ENCODE measurements around the gene SCRN3.
"Not testable (repeated sequence)": the region's sequence is repeated elsewhere in the genome, so short reads cannot be mapped to it uniquely, and the experiment has no call there.

Gene SCRN3

GRCh38 chr2:174395284-174395968 is at the start of gene SCRN3:
TSS of gene SCRN3 (plus strand) at chr2:174395730. CDS start at chr2:174398284, 2,554 bp downstream.
- DNase-seq (ENCODE audit: low read depth in 2 of 2), result peak; percentile 36 to 44

DNA sequence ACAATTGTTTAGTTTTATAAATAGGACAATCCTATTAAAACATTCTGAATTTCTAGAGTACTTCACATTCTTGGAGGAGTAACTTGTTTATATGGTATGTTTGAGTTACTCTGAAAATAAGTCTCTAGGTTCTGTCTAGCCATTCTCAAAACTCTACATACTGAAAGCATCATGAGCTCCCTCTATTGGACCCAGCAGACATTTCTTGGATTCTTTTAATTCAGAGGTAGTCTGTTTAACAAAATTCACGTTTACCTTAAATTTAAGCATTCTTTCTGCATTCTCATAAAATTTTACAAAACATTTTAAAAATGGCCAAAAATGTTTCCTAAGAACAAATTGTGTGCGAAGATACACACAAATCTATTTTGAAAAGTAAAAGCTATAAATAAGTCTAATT is 45.5 kb upstream of the SCRN3 start:
- DNase-seq (ENCODE audit: low read depth in 2 of 2), result no peak

DNA sequence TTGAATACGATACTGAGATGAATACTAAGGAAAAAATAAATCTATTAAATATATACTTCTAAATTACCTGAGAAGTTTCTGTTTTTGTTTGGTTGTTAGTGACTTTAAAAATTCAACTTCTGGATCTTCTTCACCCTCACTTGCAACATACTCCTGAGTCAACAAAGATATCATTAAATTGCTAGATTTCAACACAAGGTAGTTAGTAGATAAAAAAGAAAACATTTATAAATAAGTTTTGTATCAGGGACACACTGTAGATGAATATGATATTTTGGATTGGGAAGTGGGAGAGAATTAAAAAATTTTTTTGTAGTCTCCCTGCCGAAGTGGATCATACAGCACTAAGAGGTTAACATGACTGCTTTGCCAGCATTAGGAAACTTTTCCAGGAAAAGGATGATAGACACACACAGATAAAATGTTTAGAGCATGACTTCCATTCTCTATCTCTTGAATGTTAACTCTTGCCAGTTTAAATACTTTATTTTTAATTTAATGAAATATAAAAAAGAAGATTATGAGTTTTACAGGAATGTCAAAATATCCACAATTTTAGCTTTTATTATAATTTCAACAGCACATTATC is 44.8 kb upstream of the SCRN3 start:
- no peak for DNase-seq (ENCODE audit: low read depth in 2 of 2)

- DNase-seq (ENCODE audit: low read depth in 2 of 2), result no peak
Measured at GRCh38 chr2:174353004-174353403, 42.5 kb upstream of the SCRN3 start.

DNA sequence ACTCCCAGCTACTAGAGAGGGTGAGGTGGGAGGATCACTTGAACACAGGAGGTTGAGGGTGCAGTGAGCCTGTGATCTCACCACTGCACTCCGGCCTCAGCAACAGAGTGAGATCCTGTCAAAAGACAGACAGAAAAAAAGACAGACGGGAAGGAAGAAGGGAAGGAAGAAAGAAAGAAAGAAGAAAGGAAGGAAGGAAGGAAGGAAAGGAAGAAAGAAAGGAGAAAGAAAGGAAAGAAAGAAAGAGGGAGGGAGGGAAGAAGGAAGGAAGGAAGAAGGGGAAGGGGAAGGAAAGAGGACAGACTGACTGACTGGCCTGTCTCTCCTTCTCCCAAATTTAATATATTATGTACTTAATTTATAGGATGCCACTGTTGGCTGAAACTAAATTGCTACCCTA is 39.2 kb upstream of the SCRN3 start:
- no peak for DNase-seq (ENCODE audit: low read depth in 2 of 2)

- not testable (repeated sequence) for DNase-seq (ENCODE audit: low read depth in 2 of 2)
Measured at GRCh38 chr2:174359663-174360062, 35.9 kb upstream of the SCRN3 start.

DNA sequence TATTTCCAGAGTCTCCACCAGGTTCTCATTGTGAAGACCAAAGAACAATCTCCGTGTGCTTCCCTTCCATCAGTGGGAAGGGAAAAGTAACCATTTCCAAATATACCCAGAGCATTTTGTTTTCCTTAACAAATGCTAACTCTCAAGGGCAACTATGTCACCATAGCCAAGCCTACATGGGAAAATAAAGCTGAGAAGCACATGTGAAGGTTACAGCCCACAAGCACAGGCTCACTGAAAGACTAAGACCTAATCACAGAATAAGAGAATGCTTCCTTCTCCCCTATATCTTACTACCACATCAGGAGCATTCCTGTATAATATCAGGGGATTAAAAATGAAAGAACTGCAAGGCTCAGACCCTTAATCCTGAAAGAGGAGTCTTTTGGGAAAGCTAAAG is 32.6 kb upstream of the SCRN3 start:
- no peak for DNase-seq (ENCODE audit: low read depth in 2 of 2)

DNA sequence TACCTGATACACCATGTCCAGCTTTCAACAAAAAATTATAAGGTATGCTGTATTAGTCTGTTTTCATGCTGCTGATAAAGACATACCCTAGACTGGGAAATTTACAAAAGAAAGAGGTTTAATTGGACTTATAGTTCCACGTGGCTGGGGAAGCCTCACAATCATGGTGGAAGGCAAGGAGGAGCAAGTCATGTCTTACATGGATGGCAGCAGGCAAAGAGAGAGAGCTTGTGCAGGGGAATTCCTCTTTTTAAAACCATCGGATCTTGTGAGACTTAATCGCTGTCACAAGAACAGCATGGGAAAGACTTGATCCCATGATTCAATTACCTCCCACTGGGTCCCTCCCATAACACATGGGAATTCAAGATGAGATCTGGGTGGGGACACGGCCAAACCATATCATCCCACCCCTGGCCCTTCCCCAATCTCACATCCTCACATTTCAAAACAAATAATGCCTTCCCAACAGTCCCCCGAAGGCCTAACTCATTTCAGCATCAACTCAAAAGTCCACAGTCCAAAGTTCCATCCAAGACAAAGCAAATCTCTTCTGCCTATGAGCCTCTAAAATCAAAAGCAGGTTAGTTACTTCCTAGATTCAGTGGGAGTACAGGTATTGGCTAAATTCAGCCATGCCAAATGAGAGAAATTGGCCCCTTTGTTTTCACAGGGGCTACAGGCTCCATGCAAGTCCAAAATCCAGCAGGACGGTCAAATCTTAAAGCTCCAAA is 31.9 kb upstream of the SCRN3 start:
- DNase-seq (ENCODE audit: low read depth in 2 of 2), result not testable (repeated sequence)

DNA sequence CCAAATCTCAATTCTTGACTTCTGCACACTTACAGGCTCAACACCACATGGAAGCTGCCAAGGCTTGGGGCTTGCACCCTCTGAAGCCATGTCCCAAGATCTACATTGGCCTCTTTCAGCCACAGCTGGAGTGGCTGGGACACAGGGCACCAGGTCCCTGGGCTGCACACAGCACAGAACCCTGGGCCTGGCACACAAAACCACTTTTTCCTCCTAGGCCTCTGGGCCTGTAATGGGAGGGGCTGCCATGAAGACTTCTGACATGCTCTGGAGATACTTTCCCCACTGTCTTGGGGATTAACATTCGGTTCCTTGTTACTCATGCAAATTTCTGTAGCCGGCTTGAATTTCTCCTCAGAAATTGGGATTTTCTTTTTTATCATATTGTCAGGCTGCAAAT is 30.9 kb upstream of the SCRN3 start:
- no peak for DNase-seq (ENCODE audit: low read depth in 2 of 2)

- no peak for DNase-seq (ENCODE audit: low read depth in 2 of 2)
Measured at GRCh38 chr2:174365571-174365970, 30.0 kb upstream of the SCRN3 start.

DNA sequence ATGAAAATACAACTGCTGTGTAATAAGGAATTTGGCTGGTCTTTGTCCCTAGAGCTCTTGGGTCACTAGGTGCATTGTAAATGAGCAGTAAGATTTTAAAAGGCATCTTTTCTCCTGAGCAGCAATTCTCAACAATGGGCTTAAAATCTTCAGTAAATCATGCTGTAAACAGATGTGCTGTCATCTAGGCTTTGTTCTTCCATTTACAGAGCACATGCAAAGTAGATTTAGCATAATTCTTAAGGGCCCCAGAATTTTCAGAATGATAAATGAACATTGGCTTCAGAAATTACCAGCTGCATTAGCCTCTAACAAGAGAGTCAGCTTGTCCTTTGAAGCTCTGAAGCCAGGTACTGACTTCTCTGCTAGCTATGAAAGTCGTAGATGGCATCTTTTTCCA is 26.8 kb upstream of the SCRN3 start:
- DNase-seq (ENCODE audit: low read depth in 2 of 2), result no peak

- DNase-seq (ENCODE audit: low read depth in 2 of 2), result no peak
Measured at GRCh38 chr2:174376967-174377366, 18.6 kb upstream of the SCRN3 start.

- DNase-seq (ENCODE audit: low read depth in 2 of 2), result no peak
Measured at GRCh38 chr2:174383796-174384195, 11.7 kb upstream of the SCRN3 start.

- no peak for DNase-seq (ENCODE audit: low read depth in 2 of 2)
Measured at GRCh38 chr2:174385201-174385600, 10.3 kb upstream of the SCRN3 start.

DNA sequence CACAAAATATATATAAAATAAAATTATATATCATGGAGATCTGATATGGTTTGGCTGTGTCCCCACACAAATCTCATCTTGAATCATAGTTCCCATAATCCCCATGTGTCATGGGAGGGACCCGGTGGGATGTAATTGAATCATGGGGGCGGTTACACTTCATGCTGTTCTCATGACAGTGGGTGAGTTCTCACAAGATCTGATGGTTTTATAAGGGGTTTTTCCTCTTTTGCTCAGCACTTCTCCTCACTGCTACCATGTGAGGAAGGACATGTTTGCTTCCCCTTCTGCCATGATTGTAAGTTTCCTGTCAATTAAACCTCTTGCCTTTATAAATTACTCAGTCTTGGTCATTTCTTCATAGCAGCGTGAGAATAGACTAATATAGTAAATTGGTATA is 6.8 kb upstream of the SCRN3 start:
- not testable (repeated sequence) for DNase-seq (ENCODE audit: low read depth in 2 of 2)

DNA sequence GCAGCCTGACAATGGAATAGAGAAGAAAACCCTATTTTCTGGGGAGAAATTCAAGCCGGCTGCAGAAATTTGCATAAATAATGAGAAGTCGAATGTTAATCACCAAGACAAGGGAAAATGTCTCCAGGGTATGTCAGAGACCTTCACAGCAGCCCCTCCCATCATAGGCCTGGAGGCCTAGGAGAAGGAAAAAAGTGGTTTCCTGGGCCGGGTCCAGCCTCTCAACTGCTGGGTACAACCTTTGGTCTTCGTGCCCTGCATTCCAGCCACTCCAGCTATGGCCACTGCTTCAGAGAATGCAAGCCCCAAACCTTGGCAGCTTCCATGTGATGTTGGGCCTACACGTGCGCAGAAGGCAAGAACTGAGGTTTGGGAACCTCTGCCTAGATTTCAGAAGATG is 6.0 kb upstream of the SCRN3 start:
- DNase-seq (ENCODE audit: low read depth in 2 of 2), result no peak

GRCh38 chr2:174390303-174390702 is 5.2 kb upstream of the SCRN3 start:
- DNase-seq (ENCODE audit: low read depth in 2 of 2), result not testable (repeated sequence)

DNA sequence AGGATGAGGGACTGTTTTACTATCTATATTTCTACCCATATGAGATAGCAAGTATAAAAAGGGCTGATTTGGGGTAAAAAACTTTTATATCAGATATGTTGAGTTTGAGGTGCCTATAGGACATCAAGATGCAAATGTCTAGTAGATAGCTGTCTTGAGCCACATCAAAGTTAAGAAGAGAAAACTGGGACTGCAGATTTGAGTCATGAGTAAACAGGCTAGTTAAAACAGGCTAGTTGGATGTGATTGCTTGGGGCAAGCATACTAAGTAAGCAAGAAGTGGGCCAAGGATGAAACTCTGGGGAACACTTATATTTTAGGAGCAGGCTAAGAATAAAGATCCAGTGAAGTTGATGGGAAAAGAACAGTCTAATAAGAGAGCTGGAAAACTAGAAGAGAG is 2.8 kb upstream of the SCRN3 start:
- DNase-seq (ENCODE audit: low read depth in 2 of 2), result no peak

- no peak for DNase-seq (ENCODE audit: low read depth in 2 of 2)
Measured at GRCh38 chr2:174395969-174396630, 570 bp downstream of the SCRN3 start.

DNA sequence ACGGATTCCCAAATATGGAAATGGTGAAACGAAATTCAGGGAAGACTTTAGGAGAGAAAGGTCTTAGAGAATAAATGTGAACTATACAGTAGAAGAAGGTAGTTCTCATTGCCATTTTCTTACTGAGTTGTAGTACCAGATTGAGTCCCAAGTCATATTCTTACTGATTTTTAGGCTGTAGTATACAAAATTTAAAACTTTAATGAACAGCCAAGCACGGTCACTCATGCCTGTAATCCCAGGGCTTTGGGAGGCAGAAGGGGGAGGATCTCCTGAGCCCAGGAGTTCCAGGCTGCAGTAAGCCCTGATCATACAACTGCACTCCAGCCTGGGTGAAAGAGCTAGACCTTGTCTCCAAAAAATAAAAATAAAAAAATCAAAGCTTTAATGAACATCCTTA is 2.2 kb downstream of the SCRN3 start:
- DNase-seq (ENCODE audit: low read depth in 2 of 2), result no peak

DNA sequence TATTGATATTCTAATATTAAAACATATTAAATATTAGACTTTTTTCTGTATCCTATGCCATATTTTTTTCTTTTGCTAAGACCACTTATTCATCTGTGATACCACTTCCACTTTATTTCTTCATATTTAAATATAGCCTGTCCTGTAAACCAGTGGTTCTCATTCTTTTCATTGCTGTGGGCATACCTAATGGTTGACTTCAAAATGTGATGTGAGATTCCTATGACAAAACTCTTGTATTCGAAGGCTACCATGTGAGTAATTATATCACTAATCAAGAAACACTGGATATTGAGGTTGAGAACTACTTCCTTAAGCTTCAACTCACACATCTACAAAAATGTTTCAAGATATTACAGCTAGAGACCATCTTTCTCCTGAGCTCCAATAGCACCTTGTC is 3.6 kb downstream of the SCRN3 start:
- DNase-seq (ENCODE audit: low read depth in 2 of 2), result no peak

- DNase-seq (ENCODE audit: low read depth in 2 of 2), result no peak
Measured at GRCh38 chr2:174400853-174401252, 5.3 kb downstream of the SCRN3 start.

- DNase-seq (ENCODE audit: low read depth in 2 of 2), result no peak
Measured at GRCh38 chr2:174403628-174404027, 8.1 kb downstream of the SCRN3 start.
